ENCODE measurements around the gene MAGI1. TPM values are rescaled to one million over a fixed set of nuclear protein-coding genes. Genes with fewer than 3 reads are reported as not detected.
A peak's percentile ranks its signal among the peaks of the same experiment; 100 is the strongest.
"Not testable (repeated sequence)": the region's sequence is repeated elsewhere in the genome, so short reads cannot be mapped to it uniquely, and the experiment has no call there.

Gene MAGI1
- polyA plus RNA-seq, 6 donors from 2014 or later: 0.08 TPM; not detected in 5

DNA sequence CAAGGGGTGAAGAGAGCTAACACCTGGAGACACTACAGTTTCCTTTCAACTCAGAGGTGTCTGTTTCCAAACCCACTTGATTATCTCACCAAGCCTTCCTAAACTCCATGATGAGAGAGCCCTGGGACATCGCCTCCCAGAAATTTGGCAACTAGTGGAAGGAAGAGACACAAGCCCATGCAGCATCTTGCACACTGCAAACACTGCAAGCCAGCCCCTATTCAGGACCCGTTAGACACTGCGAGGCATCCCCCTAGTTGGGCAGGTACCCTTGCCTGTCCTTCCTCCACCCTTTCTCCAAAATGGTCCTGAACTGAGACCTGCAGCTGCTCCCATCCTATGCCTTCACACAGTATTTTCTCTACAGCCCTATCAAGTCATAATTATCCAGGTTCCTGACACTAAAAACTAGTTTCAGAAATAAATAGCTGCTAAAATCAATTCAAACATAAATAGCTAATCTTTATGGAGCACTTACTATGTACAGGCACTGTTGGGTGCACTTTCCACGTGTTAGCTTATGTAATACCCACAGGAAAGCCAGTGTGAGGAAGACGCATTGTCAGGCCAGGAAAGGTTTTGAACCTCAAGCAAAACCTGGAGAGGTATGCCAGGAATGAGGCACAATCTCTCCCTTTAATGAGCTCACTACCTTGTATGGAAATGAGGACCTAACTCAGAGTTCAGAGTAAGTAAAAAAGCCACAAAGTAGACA, 2.8 kb downstream of the MAGI1 start:
- DNase-seq (no peak), ATAC-seq (ENCODE audit: low read depth in 2 of 2) (no peak)
- Mint-ChIP-seq H3K9me3 (peaks cover 0 to 3% (median 0%) of the 10 kb centered on the region in 7 donors), H3K27ac (no peak overlapping the region), H3K36me3 (peaks cover 0 to 9% of the 10 kb centered on the region in 2 donors), H3K4me3 (no peak overlapping the region), H3K4me1 (peaks cover 12 to 20% (median 15%) of the 10 kb centered on the region in 3 donors), H3K27me3 (peaks cover 49 to 73% (median 66%) of the 10 kb centered on the region in 3 donors)

- peaks cover 9 to 10% (median 10%) of the 10 kb centered on the region in 3 donors for H3K4me1 Mint-ChIP-seq
- peaks cover 0 to 5% of the 10 kb centered on the region in 2 donors for H3K36me3 Mint-ChIP-seq
- H3K9me3 Mint-ChIP-seq: peaks cover 0 to 6% (median 2%) of the 10 kb centered on the region in 7 donors
- no peak for ATAC-seq (ENCODE audit: low read depth in 2 of 2)
- peaks cover 40 to 57% (median 42%) of the 10 kb centered on the region in 3 donors for H3K27me3 Mint-ChIP-seq
- no peak overlapping the region for H3K4me3 Mint-ChIP-seq
- no peak overlapping the region for H3K27ac Mint-ChIP-seq
- no peak for DNase-seq
Observed at GRCh38 chr3:66033241-66034138, 5.2 kb downstream of the MAGI1 start.

- DNase-seq (no peak), ATAC-seq (ENCODE audit: low read depth in 2 of 2) (no peak)
- Mint-ChIP-seq H3K4me1 (no peaks in the 10 kb centered on the region), H3K27me3 (peaks cover 19 to 34% (median 25%) of the 10 kb centered on the region in 3 donors), H3K27ac (no peak overlapping the region), H3K9me3 (peaks cover 0 to 6% (median 2%) of the 10 kb centered on the region in 7 donors), H3K4me3 (no peak overlapping the region), H3K36me3 (no peaks in the 10 kb centered on the region)
Observed at GRCh38 chr3:66031102-66031698, 7.5 kb downstream of the MAGI1 start.

DNA sequence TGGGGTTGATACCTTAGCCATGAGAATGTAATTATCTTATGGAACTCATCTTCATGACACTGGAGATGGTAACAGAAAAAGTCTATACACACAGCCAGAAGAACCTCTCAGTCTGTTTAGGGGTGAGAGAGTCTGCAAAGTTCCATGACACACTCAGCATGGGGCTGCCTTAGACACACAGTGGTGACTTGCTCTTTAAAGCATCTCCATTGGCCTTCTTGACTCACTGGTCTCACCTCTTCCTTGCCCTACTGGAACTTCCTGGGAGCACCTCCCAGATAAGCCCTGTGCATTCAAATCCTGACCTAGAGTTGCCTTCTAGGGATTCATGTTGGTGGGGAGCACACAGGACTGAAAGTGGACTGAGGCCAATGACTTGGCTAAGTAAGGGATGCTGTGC, 9.3 kb downstream of the MAGI1 start:
- H3K27me3 Mint-ChIP-seq: peaks cover 6 to 17% (median 8%) of the 10 kb centered on the region in 3 donors
- H3K27ac Mint-ChIP-seq: no peak overlapping the region
- ATAC-seq (ENCODE audit: low read depth in 2 of 2) (no peak), DNase-seq (no peak)
- no peaks in the 10 kb centered on the region for H3K4me1 Mint-ChIP-seq
- no peak overlapping the region for H3K4me3 Mint-ChIP-seq
- H3K9me3 Mint-ChIP-seq: peaks cover 0 to 6% (median 0%) of the 10 kb centered on the region in 7 donors
- H3K36me3 Mint-ChIP-seq: no peaks in the 10 kb centered on the region

DNA sequence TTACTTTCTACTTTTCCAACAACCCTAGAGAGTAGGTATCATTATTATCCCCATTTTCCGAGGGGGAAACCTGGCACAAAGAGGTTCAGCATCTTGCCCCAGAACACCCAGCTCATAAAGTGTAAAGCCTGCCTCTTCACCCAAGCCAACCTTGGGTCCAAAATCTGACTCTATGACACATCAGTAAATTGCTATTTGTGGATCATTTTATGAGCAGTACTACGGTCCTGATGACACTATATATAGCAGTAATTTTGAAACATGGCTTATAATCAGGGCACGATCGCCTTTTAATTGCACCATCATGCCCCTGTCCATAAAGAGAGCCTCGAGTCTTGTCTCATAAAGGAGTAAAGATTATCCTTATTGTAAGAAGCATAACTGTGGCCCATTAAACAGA, 9.7 kb downstream of the MAGI1 start:
- ATAC-seq (ENCODE audit: low read depth in 2 of 2): no peak
- no peak for DNase-seq
- no peak overlapping the region for H3K27ac Mint-ChIP-seq
- H3K4me3 Mint-ChIP-seq: no peak overlapping the region
- H3K9me3 Mint-ChIP-seq: peaks cover 0 to 6% (median 0%) of the 10 kb centered on the region in 7 donors
- no peaks in the 10 kb centered on the region for H3K36me3 Mint-ChIP-seq
- H3K27me3 Mint-ChIP-seq: peaks cover 5 to 14% (median 6%) of the 10 kb centered on the region in 3 donors
- no peaks in the 10 kb centered on the region for H3K4me1 Mint-ChIP-seq

DNA sequence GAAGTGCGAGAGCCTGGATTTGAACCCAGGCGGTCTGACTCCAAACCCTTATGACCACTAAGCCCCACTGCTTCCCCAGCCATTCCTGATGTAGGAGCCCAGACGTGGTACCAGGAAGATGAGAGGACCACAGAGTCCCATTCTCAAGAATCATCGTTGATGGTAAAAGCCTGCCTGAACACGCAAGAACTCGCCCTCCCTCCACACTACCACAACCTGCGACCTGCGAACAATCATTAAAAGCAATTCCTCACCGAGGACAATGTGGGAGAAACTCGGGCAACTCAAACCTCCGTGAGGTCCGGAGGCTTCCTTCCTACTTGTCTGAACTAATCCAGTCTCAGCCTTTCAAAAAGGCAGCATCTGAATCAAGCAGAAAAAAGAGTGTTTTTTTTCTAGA, 10.3 kb downstream of the MAGI1 start:
- no peak for ATAC-seq (ENCODE audit: low read depth in 2 of 2)
- Mint-ChIP-seq H3K36me3 (no peaks in the 10 kb centered on the region), H3K27me3 (peaks cover 5 to 14% (median 6%) of the 10 kb centered on the region in 3 donors), H3K9me3 (peaks cover 0 to 6% (median 0%) of the 10 kb centered on the region in 7 donors), H3K4me1 (no peaks in the 10 kb centered on the region), H3K4me3 (no peak overlapping the region), H3K27ac (no peak overlapping the region)
- DNase-seq: no peak

DNA sequence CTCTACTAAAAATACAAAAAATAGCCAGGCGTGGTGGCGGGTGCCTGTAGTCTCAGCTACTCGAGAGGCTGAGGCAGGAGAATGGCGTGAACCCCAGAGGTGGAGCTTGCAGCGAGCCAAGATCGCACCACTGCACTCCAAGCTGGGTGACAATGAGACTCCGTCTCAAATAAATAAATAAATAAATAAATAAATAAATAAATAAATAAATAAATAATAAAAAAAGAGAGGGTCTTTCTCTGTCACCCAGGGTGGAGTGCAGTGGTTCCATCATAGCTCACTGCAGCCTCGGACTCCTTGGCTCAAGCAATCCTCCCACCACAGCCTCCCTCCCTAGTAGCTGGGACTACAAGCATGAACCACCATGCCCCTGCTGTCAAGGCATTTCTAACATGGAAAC, 11.6 kb downstream of the MAGI1 start:
- H3K27me3 Mint-ChIP-seq: peaks cover 5 to 14% (median 6%) of the 10 kb centered on the region in 3 donors
- not testable (repeated sequence) for H3K4me1 Mint-ChIP-seq; ATAC-seq (ENCODE audit: low read depth in 2 of 2); DNase-seq; H3K9me3 Mint-ChIP-seq; H3K36me3 Mint-ChIP-seq; H3K4me3 Mint-ChIP-seq; H3K27ac Mint-ChIP-seq

GRCh38 chr3:66023738-66024385, 14.9 kb downstream of the MAGI1 start:
- Mint-ChIP-seq H3K9me3 (peaks cover 0 to 2% (median 0%) of the 10 kb centered on the region in 7 donors), H3K36me3 (no peaks in the 10 kb centered on the region), H3K27ac (peak overlapping the region in 1 of 6 donors; percentile 49), H3K27me3 (no peaks in the 10 kb centered on the region), H3K4me3 (no peak overlapping the region), H3K4me1 (no peaks in the 10 kb centered on the region)
- ATAC-seq (ENCODE audit: low read depth in 2 of 2) (no peak), DNase-seq (no peak)

DNA sequence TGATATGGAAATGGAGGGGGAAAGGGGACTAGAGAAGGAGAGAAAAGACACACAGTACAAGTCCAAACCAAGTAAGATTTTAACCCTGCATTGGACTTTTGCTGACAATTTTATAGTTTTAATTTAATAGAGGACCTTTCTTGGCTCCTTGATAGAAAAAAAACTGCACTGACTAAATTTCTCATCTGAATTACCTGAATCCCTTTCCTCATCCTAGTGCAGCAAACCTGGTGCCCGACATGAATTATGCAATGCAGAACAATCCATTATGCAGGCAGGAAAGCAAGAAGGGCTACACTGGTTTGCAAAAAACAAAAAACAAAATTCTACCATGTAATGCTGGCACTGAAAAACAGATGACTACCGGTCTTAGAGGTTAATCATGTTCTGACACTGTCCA, 15.5 kb downstream of the MAGI1 start:
- DNase-seq (no peak), ATAC-seq (ENCODE audit: low read depth in 2 of 2) (no peak)
- Mint-ChIP-seq H3K4me3 (no peak overlapping the region), H3K4me1 (no peaks in the 10 kb centered on the region), H3K9me3 (peaks cover 0 to 2% (median 0%) of the 10 kb centered on the region in 7 donors), H3K27ac (no peak overlapping the region), H3K27me3 (no peaks in the 10 kb centered on the region), H3K36me3 (no peaks in the 10 kb centered on the region)

GRCh38 chr3:66021731-66022131, 17.0 kb downstream of the MAGI1 start:
- Mint-ChIP-seq H3K27ac (peak overlapping the region in 1 of 6 donors; percentile 50), H3K9me3 (peaks cover 0 to 2% (median 0%) of the 10 kb centered on the region in 7 donors), H3K36me3 (no peaks in the 10 kb centered on the region), H3K4me1 (no peaks in the 10 kb centered on the region), H3K4me3 (no peak overlapping the region), H3K27me3 (no peaks in the 10 kb centered on the region)
- no peak for ATAC-seq (ENCODE audit: low read depth in 2 of 2)
- no peak for DNase-seq

- DNase-seq: no peak
- Mint-ChIP-seq H3K4me3 (no peak overlapping the region), H3K9me3 (peaks cover 0 to 5% (median 0%) of the 10 kb centered on the region in 7 donors), H3K27ac (no peak overlapping the region), H3K27me3 (no peaks in the 10 kb centered on the region), H3K36me3 (no peaks in the 10 kb centered on the region), H3K4me1 (no peaks in the 10 kb centered on the region)
- ATAC-seq (ENCODE audit: low read depth in 2 of 2): no peak
Observed at GRCh38 chr3:66019896-66020295, 18.8 kb downstream of the MAGI1 start.

DNA sequence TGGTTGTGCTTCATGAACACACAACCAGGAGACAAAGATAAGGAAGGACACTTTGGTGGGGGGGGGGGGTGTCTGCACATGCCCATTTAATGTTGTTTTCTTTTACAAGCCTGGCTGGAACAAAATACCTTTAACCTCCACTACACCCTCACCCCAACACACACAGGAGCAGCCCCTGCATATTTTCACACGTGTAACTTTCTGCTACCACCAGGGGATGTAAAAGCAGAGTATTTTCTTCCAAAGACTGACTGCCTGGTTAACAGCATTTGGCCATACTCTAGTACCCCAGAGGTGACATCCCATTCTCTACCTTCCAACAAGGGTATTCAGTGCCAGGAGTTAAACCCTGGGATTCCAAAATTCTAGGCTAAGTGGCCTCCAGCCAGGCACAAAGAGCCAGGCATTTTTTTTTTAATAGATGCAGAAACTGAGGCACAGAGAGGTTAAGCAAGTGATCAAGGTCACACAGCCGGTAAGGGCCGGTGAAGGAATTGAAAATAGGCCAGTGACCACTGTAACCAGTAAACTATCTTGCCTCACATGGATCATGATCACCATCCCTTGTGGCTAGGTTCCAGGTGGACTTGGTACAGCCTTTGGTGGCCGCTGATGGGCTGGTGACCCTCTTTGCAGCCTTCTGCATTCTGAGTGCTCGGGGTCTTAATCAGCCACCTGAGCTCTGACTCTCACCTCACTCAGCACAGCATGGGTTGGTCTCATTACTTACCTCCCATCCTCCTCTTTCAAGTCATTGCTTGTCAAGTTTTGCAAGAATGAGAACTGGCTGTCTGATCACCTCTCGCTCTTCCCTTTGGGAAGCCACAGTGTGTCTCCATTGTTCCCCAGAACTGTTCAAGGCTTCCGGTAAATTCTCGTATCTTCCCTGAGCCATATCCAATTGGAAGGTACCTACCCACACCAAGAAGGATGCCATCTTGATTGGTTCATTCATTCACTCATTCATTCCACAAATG, 20.4 kb downstream of the MAGI1 start:
- Mint-ChIP-seq H3K27ac (no peak overlapping the region), H3K27me3 (peaks cover 0 to 5% (median 0%) of the 10 kb centered on the region in 3 donors), H3K4me1 (no peaks in the 10 kb centered on the region), H3K9me3 (peaks cover 0 to 5% (median 0%) of the 10 kb centered on the region in 7 donors), H3K36me3 (no peaks in the 10 kb centered on the region), H3K4me3 (no peak overlapping the region)
- no peak for DNase-seq
- no peak for ATAC-seq (ENCODE audit: low read depth in 2 of 2)
